ENCODE data around the gene UNC119. TPM values are rescaled to one million over a fixed set of nuclear protein-coding genes. Genes with fewer than 3 reads are reported as not detected.

The UNC119 gene
- total RNA-seq, 1 experiment from 2014 or later = 44.7 TPM

- H3K27ac ChIP-seq (ENCODE audit: low read length) = peak overlapping the region; percentile 25; the same call in 1 of the 2 replicates
- BruUV-seq (replicated peaks) = no TSS peak
- H3K9me3 ChIP-seq (ENCODE audit: control insufficient read depth, insufficient read depth, low read depth, low read length) = no peaks in the 10 kb centered on the region
- DNase-seq (ENCODE audit: low read depth, low spot score) (no peak), ATAC-seq (no peak)
- H3K36me3 ChIP-seq (ENCODE audit: control insufficient read depth, insufficient read depth, low read length) = no peaks in the 10 kb centered on the region
- TF ChIP-seq POLR2AphosphoS5 (IDR thresholded peaks at IDR 0.05; ENCODE audit: low read depth, low read length) = no peak
- TF ChIP-seq REST (IDR thresholded peaks at IDR 0.05; ENCODE audit: insufficient read depth in 1 of 2, low read depth in 2 of 2, low read length in 1 of 2) = no peak
- TF ChIP-seq SIN3A (IDR thresholded peaks at IDR 0.05; ENCODE audit: borderline replicate concordance, insufficient read depth, low read depth, low read length) = no peak
- TF ChIP-seq TCF7L2 (IDR thresholded peaks at IDR 0.05; ENCODE audit: low read depth, low read length) = no peak
- no peak for TF ChIP-seq CTCF (IDR thresholded peaks at IDR 0.05)
- in situ Hi-C loops (cut with HindIII; ENCODE audit: low pct_unique_long_range_greater_than_20kb, low sequenced_read_pairs) (no loop called here), intact Hi-C loops (cut with micrococcal nuclease; ENCODE audit: unreplicated experiment) (no loop called here)
- CTCF ChIA-PET = interaction anchor here (0.7 kb wide), 1 partner anchor 19 kb away, joined by 7 read pairs; no protein-coding TSS in a partner anchor
- POLR2A ChIA-PET = interaction anchor here (0.6 to 0.7 kb wide), 2 partner anchors 37 to 78 kb away, joined by 7 to 12 read pairs; no protein-coding TSS in a partner anchor
- H3K4me3 ChIP-seq (ENCODE audit: low read depth in 2 of 2, low read length in 2 of 2) = peak overlapping the region; percentile 72 to 77
- H3K27me3 ChIP-seq (ENCODE audit: control insufficient read depth, insufficient read depth, low read length) = no peaks in the 10 kb centered on the region
- H3K4me1 ChIP-seq (ENCODE audit: control insufficient read depth, insufficient read depth, low read length) = peaks cover 9% of the 10 kb centered on the region; the same call in 1 of the 2 replicates
Observed at GRCh38 chr17:28553000-28553505, 629 bp upstream of the UNC119 start.

- peak overlapping the region; percentile 42; the same call in 1 of the 2 replicates for H3K27ac ChIP-seq (ENCODE audit: low read length)
- no TSS peak for BruUV-seq (replicated peaks)
- H3K27me3 ChIP-seq (ENCODE audit: control insufficient read depth, insufficient read depth, low read length) = no peaks in the 10 kb centered on the region
- intact Hi-C loops (cut with micrococcal nuclease; ENCODE audit: unreplicated experiment) (no loop called here), in situ Hi-C loops (cut with HindIII; ENCODE audit: low pct_unique_long_range_greater_than_20kb, low sequenced_read_pairs) (no loop called here)
- no peaks in the 10 kb centered on the region for H3K36me3 ChIP-seq (ENCODE audit: control insufficient read depth, insufficient read depth, low read length)
- peak overlapping the region; percentile 72 to 77 for H3K4me3 ChIP-seq (ENCODE audit: low read depth in 2 of 2, low read length in 2 of 2)
- ChIA-PET POLR2A (interaction anchor here (0.7 kb wide), 1 partner anchor 20 kb away, joined by 3 read pairs; the partner anchor contains the start of gene PIGS), CTCF (no interaction called here)
- ATAC-seq (peak; percentile 20), DNase-seq (ENCODE audit: low read depth, low spot score) (no peak)
- peaks cover 9% of the 10 kb centered on the region; the same call in 1 of the 2 replicates for H3K4me1 ChIP-seq (ENCODE audit: control insufficient read depth, insufficient read depth, low read length)
- TF ChIP-seq TCF7L2 (IDR thresholded peaks at IDR 0.05; ENCODE audit: low read depth, low read length) (no peak), REST (IDR thresholded peaks at IDR 0.05; ENCODE audit: insufficient read depth in 1 of 2, low read depth in 2 of 2, low read length in 1 of 2) (no peak), POLR2AphosphoS5 (IDR thresholded peaks at IDR 0.05; ENCODE audit: low read depth, low read length) (no peak), CTCF (IDR thresholded peaks at IDR 0.05) (no peak), SIN3A (IDR thresholded peaks at IDR 0.05; ENCODE audit: borderline replicate concordance, insufficient read depth, low read depth, low read length) (no peak)
- no peaks in the 10 kb centered on the region for H3K9me3 ChIP-seq (ENCODE audit: control insufficient read depth, insufficient read depth, low read depth, low read length)
Observed at GRCh38 chr17:28551421-28552175, 826 bp downstream of the UNC119 start.
